Measurements from ENCODE around the gene GNG12. TPM values are rescaled to one million over a fixed set of nuclear protein-coding genes. Genes with fewer than 3 reads are reported as not detected.

The GNG12 gene
- total RNA-seq, 1 experiment from 2014 or later: 66.1 TPM

GRCh38 chr1:67683316-67683715 is 150.0 kb downstream of the GNG12 start:
- ChIA-PET CTCF (interaction anchor here (1.2 kb wide), 1 partner anchor 148 kb away, joined by 5 read pairs; no protein-coding TSS in a partner anchor), POLR2A (ENCODE audit: unreplicated experiment) (no interaction called here)
- Histone ChIP-seq H3K4me1 (ENCODE audit: insufficient read depth, low read length) (peaks cover 51% of the 10 kb centered on the region), H3K9ac (ENCODE audit: low read length) (peak overlapping the region; percentile 73), H3K27ac (ENCODE audit: low read length) (peak overlapping the region; percentile 92), H3K79me2 (ENCODE audit: low read length) (peaks cover 33% of the 10 kb centered on the region), H4K20me1 (ENCODE audit: low read length) (peaks cover 23% of the 10 kb centered on the region), H3F3A (ENCODE audit: low read length, unreplicated experiment) (peaks cover 19% of the 10 kb centered on the region), H2AFZ (ENCODE audit: low read length) (no peak overlapping the region), H3K27me3 (ENCODE audit: low read length) (no peaks in the 10 kb centered on the region), H3K9me3 (ENCODE audit: low read length) (no peaks in the 10 kb centered on the region), H3K9me2 (replicated peaks; ENCODE audit: low read length) (no peaks in the 10 kb centered on the region), H3K36me3 (ENCODE audit: low read depth, low read length) (peaks cover 19% of the 10 kb centered on the region), H3K4me3 (ENCODE audit: low read length) (peak overlapping the region; percentile 87), H3K4me2 (ENCODE audit: low read length) (peak overlapping the region; percentile 96)
- intact Hi-C loops (cut with micrococcal nuclease): loop anchor here (10.0 kb wide), 1 partner anchor 701 kb away; no protein-coding TSS in a partner anchor
- ATAC-seq (no peak), DNase-seq (peak; percentile 84)
- no TSS peak for BruUV-seq (replicated peaks)
- TF ChIP-seq EZH2 (IDR thresholded peaks at IDR 0.05; ENCODE audit: low read length, unreplicated experiment) (no peak), EZH2phosphoT487 (IDR thresholded peaks at IDR 0.05; ENCODE audit: borderline replicate concordance, low read length) (no peak), CTCF (conservative IDR thresholded peaks at IDR 0.05; ENCODE audit: low read depth, low read length) (no peak)

DNA sequence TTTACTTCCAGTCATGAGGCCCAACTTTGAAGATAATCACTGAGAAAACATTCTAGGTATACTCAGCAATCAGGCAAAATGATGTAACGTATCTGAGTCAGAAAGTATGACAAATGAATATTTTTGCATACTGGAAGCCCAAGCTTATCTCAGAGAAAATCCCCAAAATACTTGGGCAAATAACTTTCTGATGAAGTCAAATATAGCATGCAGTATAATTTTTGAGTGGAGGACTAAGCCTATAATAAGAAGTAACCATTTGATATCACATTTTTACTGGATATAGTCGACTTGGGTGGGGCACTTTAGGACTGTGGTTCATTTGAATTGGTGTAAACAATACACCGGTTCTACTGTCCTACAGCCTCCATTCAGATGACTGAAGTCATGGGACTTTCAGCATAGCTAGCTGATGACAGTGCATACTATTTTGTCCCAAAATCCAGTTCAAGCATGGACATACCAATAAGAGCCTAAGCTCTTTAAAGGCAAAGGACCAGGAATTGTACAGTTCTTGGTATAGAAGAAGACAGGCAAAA is 150.5 kb downstream of the GNG12 start:
- Histone ChIP-seq H3K9me3 (ENCODE audit: low read length) (no peaks in the 10 kb centered on the region), H2AFZ (ENCODE audit: low read length) (no peak overlapping the region), H3K4me1 (ENCODE audit: insufficient read depth, low read length) (peaks cover 45% of the 10 kb centered on the region), H3K36me3 (ENCODE audit: low read depth, low read length) (peaks cover 13% of the 10 kb centered on the region), H3K27me3 (ENCODE audit: low read length) (no peaks in the 10 kb centered on the region), H3K4me2 (ENCODE audit: low read length) (peak overlapping the region; percentile 96), H3K9me2 (replicated peaks; ENCODE audit: low read length) (no peaks in the 10 kb centered on the region), H3K9ac (ENCODE audit: low read length) (peak overlapping the region; percentile 73; the same call in 1 of the 2 replicates), H4K20me1 (ENCODE audit: low read length) (peaks cover 18% of the 10 kb centered on the region), H3K79me2 (ENCODE audit: low read length) (peaks cover 27% of the 10 kb centered on the region), H3K4me3 (ENCODE audit: low read length) (peak overlapping the region; percentile 87), H3K27ac (ENCODE audit: low read length) (peak overlapping the region; percentile 92), H3F3A (ENCODE audit: low read length, unreplicated experiment) (peaks cover 17% of the 10 kb centered on the region)
- BruUV-seq (replicated peaks): no TSS peak
- ATAC-seq (no peak), DNase-seq (peak; percentile 90)
- intact Hi-C loops (cut with micrococcal nuclease): loop anchor here (10.0 kb wide), 1 partner anchor 702 kb away; no protein-coding TSS in a partner anchor
- no peak for TF ChIP-seq EZH2phosphoT487 (IDR thresholded peaks at IDR 0.05; ENCODE audit: borderline replicate concordance, low read length)
- ChIA-PET POLR2A (ENCODE audit: unreplicated experiment) (interaction anchor here (0.6 kb wide), 1 partner anchor 77 kb away, joined by 8 read pairs; no protein-coding TSS in a partner anchor), CTCF (interaction anchor here (0.6 to 1.2 kb wide), 2 partner anchors 121 to 148 kb away, joined by 4 to 5 read pairs; no protein-coding TSS in a partner anchor)

- no peak for ATAC-seq
- POLR2A ChIA-PET (ENCODE audit: unreplicated experiment): no interaction called here
These were observed 152.8 kb downstream of the GNG12 start for GRCh38 chr1:67680486-67680885.

More at GRCh38 chr1:67680486-67680885, 152.8 kb downstream of the GNG12 start:
- peaks cover 2% of the 10 kb centered on the region for H4K20me1 ChIP-seq (ENCODE audit: low read length)
- BruUV-seq (replicated peaks): no TSS peak
- no peak overlapping the region for H2AFZ ChIP-seq (ENCODE audit: low read length)
- H3K9ac ChIP-seq (ENCODE audit: low read length): no peak overlapping the region
- H3K4me3 ChIP-seq (ENCODE audit: low read length): no peak overlapping the region
- DNase-seq: peak; percentile 21
- H3K27me3 ChIP-seq (ENCODE audit: low read length): no peaks in the 10 kb centered on the region
- intact Hi-C loops (cut with micrococcal nuclease): loop anchor here (10.0 kb wide), 1 partner anchor 704 kb away; no protein-coding TSS in a partner anchor
- 0 out of 2 replicates have a peak overlapping the region, but pooled peaks have one; percentile 23 for H3K27ac ChIP-seq (ENCODE audit: low read length)
- H3K36me3 ChIP-seq (ENCODE audit: low read depth, low read length): no peaks in the 10 kb centered on the region
- peaks cover 43% of the 10 kb centered on the region for H3K4me1 ChIP-seq (ENCODE audit: insufficient read depth, low read length)
- H3K9me3 ChIP-seq (ENCODE audit: low read length): no peaks in the 10 kb centered on the region
- no peak overlapping the region for H3K4me2 ChIP-seq (ENCODE audit: low read length)
- peaks cover 12% of the 10 kb centered on the region for H3F3A ChIP-seq (ENCODE audit: low read length, unreplicated experiment)
- no peaks in the 10 kb centered on the region for H3K9me2 ChIP-seq (replicated peaks; ENCODE audit: low read length)
- peaks cover 4% of the 10 kb centered on the region for H3K79me2 ChIP-seq (ENCODE audit: low read length)
- TF ChIP-seq CTCF (conservative IDR thresholded peaks at IDR 0.05; ENCODE audit: low read depth, low read length) (no peak), EZH2phosphoT487 (IDR thresholded peaks at IDR 0.05; ENCODE audit: borderline replicate concordance, low read length) (no peak), EZH2 (IDR thresholded peaks at IDR 0.05; ENCODE audit: low read length, unreplicated experiment) (no peak)
- CTCF ChIA-PET: no interaction called here
